GM06990 (cell line): Measurements from ENCODE around the gene SCAF11.

ENCODE experiments used
- DNase-seq: peaks from one replicate; pipeline ENCODE4 v3.0.0-alpha.2; 2011; ENCODE audit not compliant: insufficient read length; ENCODE audit errors: extremely low read depth
- H3K27me3 ChIP-seq: replicated peaks from 2 replicates; pipeline ENCODE4 v1.6.0; 2011; ENCODE audit warnings: low read length; ENCODE audit not compliant: control insufficient read depth, insufficient read depth
- H3K36me3 ChIP-seq: 2 replicates; pipeline ENCODE4 v1.5.1; 2011; ENCODE audit warnings: low read length; ENCODE audit not compliant: control insufficient read depth, insufficient read depth
- H3K4me3 ChIP-seq: replicated peaks from 2 replicates; pipeline ENCODE4 v1.5.1; 2011; ENCODE audit warnings: low read depth, mild to moderate bottlenecking, control low read depth, low read length
- CTCF ChIP-seq: IDR thresholded peaks from 2 replicates; pipeline ENCODE4 v1.5.1; 2011; ENCODE audit warnings: low read length, control low read depth, mild to moderate bottlenecking, inconsistent platforms; ENCODE audit not compliant: insufficient read depth, poor library complexity, severe bottlenecking

SCAF11 gene

GRCh38 chr12:45962553-45963325 is 27.6 kb downstream of the SCAF11 start:
- Histone ChIP-seq H3K27me3 (no peaks in the 10 kb centered on the region), H3K36me3 (no peaks in the 10 kb centered on the region; the same call in 1 of the 2 replicates), H3K4me3 (no peak overlapping the region)
- DNase-seq, result no peak
- TF ChIP-seq CTCF, result no peak

DNA sequence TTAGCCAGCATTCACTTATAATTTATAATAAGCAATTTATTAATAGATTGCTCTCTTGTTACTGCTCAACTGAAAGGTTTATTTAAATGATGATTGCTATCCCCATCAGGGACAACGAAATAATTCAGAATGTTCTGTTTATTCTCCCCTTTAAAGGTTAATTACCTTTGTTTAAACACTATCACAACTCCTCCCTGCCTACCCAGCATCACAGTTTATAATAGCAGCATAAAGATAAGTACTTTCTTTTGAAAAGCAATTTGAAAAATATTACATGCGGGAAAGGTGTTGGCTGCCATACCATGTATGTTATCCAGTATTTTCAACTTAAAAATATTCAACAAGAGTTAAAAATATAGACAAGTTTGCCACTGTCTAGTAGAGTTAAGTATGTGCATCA is 30.6 kb downstream of the SCAF11 start:
- DNase-seq, result no peak
- H3K27me3 ChIP-seq, result no peaks in the 10 kb centered on the region
- H3K36me3 ChIP-seq, result no peaks in the 10 kb centered on the region; the same call in 1 of the 2 replicates
- no peak overlapping the region for H3K4me3 ChIP-seq
- no peak for TF ChIP-seq CTCF

- H3K36me3 ChIP-seq, result no peaks in the 10 kb centered on the region; the same call in 1 of the 2 replicates
- no peak for TF ChIP-seq CTCF
- no peak overlapping the region for H3K4me3 ChIP-seq
- no peaks in the 10 kb centered on the region for H3K27me3 ChIP-seq
- DNase-seq, result no peak
Measured at GRCh38 chr12:45959025-45959424, 31.3 kb downstream of the SCAF11 start.

GRCh38 chr12:45948546-45948945 is 41.8 kb downstream of the SCAF11 start:
- TF ChIP-seq CTCF, result no peak

GRCh38 chr12:45946435-45946834 is 43.9 kb downstream of the SCAF11 start:
- no peak for DNase-seq
- Histone ChIP-seq H3K4me3 (no peak overlapping the region), H3K36me3 (no peaks in the 10 kb centered on the region; the same call in none of the 2 replicates), H3K27me3 (no peaks in the 10 kb centered on the region)
- TF ChIP-seq CTCF, result no peak

More at GRCh38 chr12:45948546-45948945, 41.8 kb downstream of the SCAF11 start:
- Histone ChIP-seq H3K36me3 (no peaks in the 10 kb centered on the region; the same call in none of the 2 replicates), H3K27me3 (no peaks in the 10 kb centered on the region), H3K4me3 (no peak overlapping the region)
- DNase-seq, result no peak
